ENCODE data around the gene ADIG.

The ADIG gene

DNA sequence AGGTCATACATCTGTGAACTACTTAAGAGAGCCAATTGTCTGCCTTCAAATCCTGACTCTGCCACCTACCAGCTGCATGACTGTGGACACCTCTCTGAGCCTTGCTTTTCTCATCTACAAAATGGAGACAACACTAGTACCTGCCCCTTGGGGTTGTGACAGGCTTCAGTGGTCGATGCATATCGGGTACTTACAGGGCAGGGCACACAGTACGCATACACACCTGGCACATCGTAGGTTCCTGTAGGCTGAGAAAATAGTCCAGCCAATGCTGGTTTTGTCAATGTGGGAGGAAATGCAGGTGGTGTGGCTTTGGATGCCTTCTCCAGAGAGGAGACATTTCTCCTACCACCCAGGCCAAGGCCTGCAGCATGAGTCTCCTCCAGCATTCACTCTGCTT, 2.3 kb downstream of the ADIG start:
- Histone ChIP-seq H4K20me1 (peaks cover 0 to 22% (median 0%) of the 10 kb centered on the region in 11 experiments; a peak in 5 of 22 replicates), H3K36me3 (peaks cover 0 to 2% (median 0%) of the 10 kb centered on the region in 11 experiments; a peak in 2 of 22 replicates), H3K27ac (no peak overlapping the region), H3K9me3 (replicated peaks in 1 of 11) (no peaks in the 10 kb centered on the region), H3K4me1 (peaks cover 16 to 40% (median 35%) of the 10 kb centered on the region in 10 experiments; a peak in 19 of 20 replicates), H3K4me2 (peak overlapping the region in 7 of 11 experiments; percentile 1 to 73 (median 52); a peak in 9 of 22 replicates), H3K9ac (no peak overlapping the region), H3K4me3 (no peak overlapping the region), H3K27me3 (no peaks in the 10 kb centered on the region)
- no peak for TF ChIP-seq Cebpa-rat (IDR thresholded peaks at IDR 0.05)

DNA sequence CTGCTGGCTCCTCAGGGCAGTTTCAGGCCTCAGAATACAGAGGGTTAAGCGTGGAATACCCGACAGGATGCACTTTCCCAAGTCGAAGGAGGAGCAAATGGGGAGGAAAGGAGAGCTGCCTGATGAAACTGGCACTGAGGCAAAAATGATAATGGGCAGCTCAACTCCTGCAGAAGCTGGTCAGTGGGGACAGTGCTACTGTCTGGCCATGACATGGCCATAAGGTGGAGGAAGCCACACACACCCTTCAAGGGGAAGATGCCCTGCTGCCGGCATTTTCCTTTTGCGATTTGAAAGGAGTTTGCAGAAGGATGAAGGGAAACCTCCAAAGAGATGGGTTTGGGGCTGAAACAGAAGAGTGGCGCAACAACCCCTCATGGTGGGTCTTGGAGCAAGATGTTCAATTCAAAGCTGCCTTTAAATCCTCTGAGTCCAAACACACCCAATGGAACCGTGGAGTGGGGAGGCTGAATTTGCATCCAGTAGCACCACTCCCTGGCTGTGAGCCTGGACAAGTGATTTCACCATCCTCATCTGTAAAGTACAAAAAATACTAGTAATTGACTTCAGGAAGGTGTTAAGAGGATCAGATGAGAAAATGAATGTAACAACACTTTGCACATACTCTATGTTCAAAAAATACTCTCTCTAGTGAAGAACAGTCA, 3.2 kb downstream of the ADIG start:
- Histone ChIP-seq H3K27ac (no peak overlapping the region), H3K4me2 (no peak overlapping the region), H3K36me3 (no peaks in the 10 kb centered on the region), H3K9ac (no peak overlapping the region), H3K27me3 (no peaks in the 10 kb centered on the region), H3K9me3 (replicated peaks in 1 of 11) (no peaks in the 10 kb centered on the region), H4K20me1 (peaks cover 0 to 21% (median 0%) of the 10 kb centered on the region in 11 experiments; a peak in 5 of 22 replicates), H3K4me1 (peaks cover 16 to 40% (median 35%) of the 10 kb centered on the region in 10 experiments; a peak in 19 of 20 replicates), H3K4me3 (no peak overlapping the region)
- no peak for TF ChIP-seq Cebpa-rat (IDR thresholded peaks at IDR 0.05)

DNA sequence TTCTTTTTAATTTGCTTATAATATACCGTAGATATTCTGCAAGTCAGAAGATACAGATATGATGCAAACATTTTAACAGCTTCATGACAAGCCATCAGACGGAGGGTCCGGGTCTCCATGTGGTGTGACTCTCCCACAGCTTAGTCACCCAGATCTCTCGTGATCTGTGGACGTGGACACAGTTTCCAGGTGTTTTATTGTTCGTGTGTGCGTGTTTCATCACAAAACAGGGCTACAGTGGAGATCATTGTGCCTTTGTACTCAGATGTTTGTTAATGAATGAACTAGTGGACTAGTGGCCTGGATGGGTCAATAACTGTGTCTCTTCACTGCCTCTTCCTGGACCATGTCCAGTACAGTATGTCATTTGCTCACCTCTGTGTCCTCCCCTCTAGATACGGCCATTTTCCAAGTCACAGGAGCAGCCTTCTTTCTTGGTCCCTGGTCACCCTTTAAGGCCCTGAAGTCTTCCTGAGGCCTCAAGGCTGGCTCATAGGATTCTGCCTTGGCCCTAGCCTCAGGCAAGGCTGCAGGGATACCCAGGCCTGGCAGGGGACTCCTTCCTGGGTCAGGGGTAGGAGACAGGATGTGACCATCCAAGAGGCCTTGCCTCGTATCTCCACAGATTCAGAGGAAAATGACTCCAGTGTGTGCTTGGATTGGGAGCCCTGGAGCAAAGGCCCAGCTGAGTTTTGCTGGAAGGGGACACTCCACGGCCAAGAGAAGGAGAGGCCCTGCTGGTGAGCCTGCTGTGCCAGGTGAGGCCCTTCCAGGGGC, 4.6 kb downstream of the ADIG start:
- Histone ChIP-seq H3K9me3 (replicated peaks in 1 of 11) (no peaks in the 10 kb centered on the region), H3K9ac (no peak overlapping the region), H4K20me1 (peaks cover 0 to 16% (median 0%) of the 10 kb centered on the region in 11 experiments; a peak in 4 of 22 replicates), H3K36me3 (no peaks in the 10 kb centered on the region), H3K4me1 (peaks cover 14 to 35% (median 29%) of the 10 kb centered on the region in 10 experiments; a peak in 19 of 20 replicates), H3K27me3 (no peaks in the 10 kb centered on the region), H3K4me3 (no peak overlapping the region), H3K27ac (no peak overlapping the region), H3K4me2 (no peak overlapping the region)
- no peak for TF ChIP-seq Cebpa-rat (IDR thresholded peaks at IDR 0.05)

DNA sequence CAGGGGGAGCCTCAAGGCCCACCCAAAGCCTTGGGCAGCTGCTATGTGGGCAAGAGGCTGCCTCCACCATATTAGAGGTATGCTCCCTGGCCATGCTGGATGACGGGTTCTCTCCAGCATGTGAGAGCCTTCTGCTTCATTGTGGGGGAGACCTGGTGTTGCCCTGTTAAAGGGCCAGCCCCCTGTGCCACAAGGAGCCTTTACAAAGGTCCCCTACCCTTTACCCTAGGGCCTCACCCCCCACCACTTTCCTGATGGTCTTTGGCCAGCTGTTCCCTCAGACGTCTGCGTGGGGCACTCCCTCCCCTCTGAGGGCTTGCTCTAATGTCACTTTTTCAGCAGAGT, 5.2 kb downstream of the ADIG start:
- no peak overlapping the region for H3K27ac ChIP-seq
- H3K4me3 ChIP-seq: no peak overlapping the region
- no peak overlapping the region for H3K4me2 ChIP-seq
- peaks cover 0 to 10% (median 0%) of the 10 kb centered on the region in 11 experiments; a peak in 4 of 22 replicates for H4K20me1 ChIP-seq
- no peak overlapping the region for H3K9ac ChIP-seq
- no peaks in the 10 kb centered on the region for H3K36me3 ChIP-seq
- H3K27me3 ChIP-seq: no peaks in the 10 kb centered on the region
- no peaks in the 10 kb centered on the region for H3K9me3 ChIP-seq (replicated peaks in 1 of 11)
- peaks cover 10 to 35% (median 29%) of the 10 kb centered on the region in 10 experiments; a peak in 19 of 20 replicates for H3K4me1 ChIP-seq
- TF ChIP-seq Cebpa-rat (IDR thresholded peaks at IDR 0.05): no peak

DNA sequence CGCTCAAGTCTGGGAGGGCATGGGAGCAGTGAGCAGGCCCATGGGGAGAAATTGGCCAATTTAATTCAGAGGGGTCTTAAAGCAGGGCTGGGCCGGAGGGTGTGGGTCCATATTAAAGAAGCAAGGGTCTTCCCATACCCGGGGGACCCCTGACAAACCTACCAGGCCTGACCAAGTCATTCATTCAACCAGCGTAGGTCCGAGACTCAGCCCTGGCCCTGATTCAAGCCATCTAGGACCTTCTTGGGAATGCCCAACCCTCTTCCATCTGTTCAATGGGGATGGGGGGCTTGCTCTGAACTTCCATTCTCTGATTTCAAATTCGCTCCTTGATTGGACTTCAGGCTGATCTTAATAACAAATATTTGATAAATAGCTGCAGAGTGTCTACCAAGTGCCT, 7.3 kb downstream of the ADIG start:
- Histone ChIP-seq H3K9ac (no peak overlapping the region), H3K27ac (no peak overlapping the region), H3K4me3 (no peak overlapping the region), H4K20me1 (no peaks in the 10 kb centered on the region; a peak in 1 of 22 replicates), H3K4me2 (no peak overlapping the region), H3K27me3 (no peaks in the 10 kb centered on the region), H3K36me3 (no peaks in the 10 kb centered on the region), H3K4me1 (peaks cover 0 to 16% (median 10%) of the 10 kb centered on the region in 10 experiments; a peak in 11 of 20 replicates), H3K9me3 (replicated peaks in 1 of 11) (no peaks in the 10 kb centered on the region)
- TF ChIP-seq Cebpa-rat (IDR thresholded peaks at IDR 0.05): no peak

DNA sequence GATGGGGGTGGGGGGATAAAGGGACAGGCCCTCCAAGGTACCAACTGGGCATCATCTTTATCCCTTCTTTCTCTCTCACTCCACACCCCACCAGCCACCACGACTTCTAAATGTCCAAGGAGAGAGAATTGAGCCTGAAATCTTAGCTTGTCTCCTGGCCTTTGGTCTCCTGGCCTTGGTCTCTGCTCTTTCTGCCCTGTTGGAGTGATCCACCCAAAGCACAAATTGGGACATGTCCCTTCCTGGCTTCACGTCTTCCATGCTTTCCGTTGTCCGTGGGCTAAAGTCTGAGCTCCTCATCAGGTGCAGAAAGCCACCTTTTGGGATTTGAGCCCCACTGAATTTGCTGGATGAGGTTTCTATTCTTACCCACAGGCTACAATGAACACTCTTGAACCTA, 8.4 kb downstream of the ADIG start:
- no peaks in the 10 kb centered on the region for H4K20me1 ChIP-seq
- no peak for TF ChIP-seq Cebpa-rat (IDR thresholded peaks at IDR 0.05)

DNA sequence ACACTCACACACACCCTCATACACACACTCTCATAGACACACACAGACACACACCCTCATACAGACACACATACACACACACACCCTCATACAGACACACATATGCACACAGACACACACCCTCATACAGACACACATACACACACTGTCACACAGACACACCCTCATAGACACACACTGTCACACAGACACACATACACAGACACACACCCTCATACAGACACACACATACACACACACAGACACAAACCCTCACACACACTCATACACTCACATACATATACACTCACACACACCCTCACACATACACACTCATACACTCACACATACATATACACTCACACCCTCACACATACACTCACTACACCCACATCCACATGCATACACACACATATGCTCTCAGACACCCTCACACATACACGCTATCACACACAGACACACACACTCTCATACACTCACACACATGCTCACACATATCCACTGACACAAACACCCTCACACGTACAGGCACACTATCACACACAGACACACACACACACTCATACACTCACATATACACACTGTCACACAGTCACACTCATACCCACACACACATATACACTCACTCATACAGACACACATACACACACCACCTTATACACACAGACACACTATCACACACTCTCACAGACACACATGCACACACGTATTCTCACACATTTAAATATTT, 9.1 kb downstream of the ADIG start:
- no peak for TF ChIP-seq Cebpa-rat (IDR thresholded peaks at IDR 0.05)

More for the DNA sequence above, 8.4 kb downstream of the ADIG start:
- H3K36me3 ChIP-seq: no peaks in the 10 kb centered on the region
- no peaks in the 10 kb centered on the region for H3K27me3 ChIP-seq
- H3K27ac ChIP-seq: no peak overlapping the region
- H3K4me1 ChIP-seq: peaks cover 0 to 12% (median 7%) of the 10 kb centered on the region in 10 experiments; a peak in 8 of 20 replicates
- H3K4me2 ChIP-seq: no peak overlapping the region
- H3K9ac ChIP-seq: no peak overlapping the region
- H3K4me3 ChIP-seq: no peak overlapping the region
- no peaks in the 10 kb centered on the region for H3K9me3 ChIP-seq (replicated peaks in 1 of 11)

DNA sequence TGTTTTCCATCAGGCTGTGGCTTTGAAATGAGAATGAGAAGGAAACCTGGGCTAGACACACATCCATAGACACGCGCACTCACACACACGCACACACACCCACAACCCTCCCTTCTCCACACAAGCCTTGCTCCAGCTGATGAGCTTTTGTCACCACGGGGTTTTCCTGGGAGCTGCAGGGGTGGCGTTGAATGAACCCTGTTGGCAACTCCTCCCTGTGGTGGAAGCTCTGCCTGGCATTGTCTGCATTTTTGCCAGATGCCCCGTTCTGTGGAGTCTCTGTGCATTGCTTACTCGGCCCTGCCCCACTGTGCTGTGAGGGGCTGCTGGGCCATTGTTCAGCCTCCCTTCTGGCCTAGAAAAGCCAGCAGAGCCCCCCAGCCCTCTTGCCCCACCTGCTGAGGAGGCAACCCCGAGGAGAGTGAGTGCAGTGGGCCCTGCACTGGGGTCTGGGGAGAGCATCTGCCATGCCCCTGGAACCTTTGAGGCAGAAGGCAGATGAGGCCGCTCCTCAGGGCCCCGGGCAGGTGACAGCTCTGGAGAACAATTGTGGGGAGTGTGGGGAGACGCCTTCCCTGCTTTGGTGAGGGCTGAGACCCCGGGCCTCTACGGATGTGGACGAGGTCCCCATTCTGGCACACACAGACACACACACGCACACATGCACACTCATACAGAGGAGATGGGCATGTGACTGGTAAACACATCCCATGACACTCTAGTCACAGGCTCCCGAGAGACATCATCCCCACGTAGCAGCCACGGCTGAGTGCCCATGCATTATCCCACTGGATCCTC, 9.9 kb downstream of the ADIG start:
- no peaks in the 10 kb centered on the region for H3K9me3 ChIP-seq (replicated peaks in 1 of 11)
- TF ChIP-seq Cebpa-rat (IDR thresholded peaks at IDR 0.05): no peak
- H3K9ac ChIP-seq: no peak overlapping the region
- H3K36me3 ChIP-seq: no peaks in the 10 kb centered on the region
- H4K20me1 ChIP-seq: no peaks in the 10 kb centered on the region
- H3K4me2 ChIP-seq: peak overlapping the region in 5 of 11 experiments; percentile 4 to 38 (median 11); a peak in 4 of 22 replicates
- peaks cover 0 to 12% (median 7%) of the 10 kb centered on the region in 10 experiments; a peak in 8 of 20 replicates for H3K4me1 ChIP-seq
- no peaks in the 10 kb centered on the region for H3K27me3 ChIP-seq
- H3K4me3 ChIP-seq: no peak overlapping the region
- no peak overlapping the region for H3K27ac ChIP-seq

More for the DNA sequence above, 9.1 kb downstream of the ADIG start:
- Histone ChIP-seq H3K36me3 (no peaks in the 10 kb centered on the region), H3K4me2 (no peak overlapping the region), H3K9me3 (replicated peaks in 1 of 11) (no peaks in the 10 kb centered on the region), H3K4me3 (no peak overlapping the region), H3K4me1 (peaks cover 0 to 12% (median 7%) of the 10 kb centered on the region in 10 experiments; a peak in 8 of 20 replicates), H3K9ac (no peak overlapping the region), H4K20me1 (no peaks in the 10 kb centered on the region), H3K27me3 (no peaks in the 10 kb centered on the region), H3K27ac (no peak overlapping the region)
